Measurements from ENCODE around the gene KAT2B. TPM values are rescaled to one million over a fixed set of nuclear protein-coding genes. Genes with fewer than 3 reads are reported as not detected.

KAT2B gene
- total RNA-seq, 2 experiments from 2014 or later: 98.2 to 120 TPM

DNA sequence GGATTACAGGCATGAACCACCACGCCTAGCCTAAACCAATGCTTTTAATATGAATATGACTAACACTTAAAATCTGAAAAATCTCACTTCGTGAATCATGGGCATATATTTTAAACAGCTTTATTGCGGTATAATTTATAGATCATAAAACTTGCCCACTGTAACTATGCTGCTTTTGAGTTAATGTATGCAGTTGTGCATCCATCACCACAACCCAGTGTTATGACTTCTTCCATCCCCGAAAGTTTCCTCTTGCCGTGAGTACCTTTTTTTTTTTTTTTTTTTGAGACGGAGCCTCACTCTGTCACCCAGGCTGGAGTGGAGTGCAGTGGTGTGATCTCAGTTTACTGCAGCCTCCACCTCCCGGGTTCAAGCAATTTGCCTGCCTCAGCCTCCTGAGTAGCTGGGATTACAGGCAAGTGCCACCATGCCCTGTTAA lies 7.1 kb downstream of the KAT2B start:
- CTCF ChIA-PET: no interaction called here
- peaks cover 74% of the 10 kb centered on the region for H3K4me1 Mint-ChIP-seq
- DNase-seq (no peak), ATAC-seq (no peak)
- H3K36me3 Mint-ChIP-seq: peaks cover 46% of the 10 kb centered on the region
- H3K27me3 Mint-ChIP-seq: no peaks in the 10 kb centered on the region
- H3K4me3 Mint-ChIP-seq: peak overlapping the region; percentile 17
- H3K27ac Mint-ChIP-seq: peak overlapping the region; percentile 11
- no peaks in the 10 kb centered on the region for H3K9me3 Mint-ChIP-seq (ENCODE audit: low read depth)

GRCh38 chr3:20047976-20048883 lies 8.0 kb downstream of the KAT2B start:
- H3K4me3 Mint-ChIP-seq: no peak overlapping the region

DNA sequence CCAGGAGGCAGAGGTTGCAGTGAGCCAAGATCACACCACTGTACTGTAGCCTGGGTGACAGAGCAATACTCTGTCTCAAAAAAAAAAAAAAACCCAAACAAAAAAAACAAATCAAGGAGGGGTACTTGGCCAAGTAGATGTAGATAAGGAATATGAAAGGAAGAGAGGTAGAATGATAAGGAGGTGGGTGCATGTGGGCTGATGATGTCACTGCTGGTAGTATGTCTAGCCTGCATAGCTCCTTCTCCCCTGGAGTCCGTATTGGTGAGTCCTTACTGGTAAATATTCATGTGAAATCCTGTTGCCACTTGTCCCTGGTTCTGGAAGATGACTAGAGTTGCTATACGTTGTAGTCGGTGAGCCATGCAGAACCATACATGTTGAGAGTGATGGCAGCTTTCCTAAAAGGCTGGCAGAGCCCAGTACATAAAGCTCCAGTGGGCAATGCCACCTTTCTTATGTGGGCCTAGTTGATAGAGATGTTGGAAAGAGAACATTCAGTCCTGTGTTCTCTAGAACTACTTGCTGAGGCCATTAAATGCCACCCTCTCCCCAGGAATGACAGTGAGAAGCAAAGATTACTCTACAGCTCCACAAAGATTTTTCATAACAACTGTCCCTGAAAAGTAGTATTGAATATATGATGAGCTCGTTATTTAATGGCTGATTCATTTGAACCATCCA lies 11.0 kb downstream of the KAT2B start:
- CTCF ChIA-PET: interaction anchor here (0.9 to 3.6 kb wide), 4 partner anchors 8 to 56 kb away, joined by 3 to 15 read pairs (median 4); partner anchors contain the start of gene KAT2B
- H3K4me1 Mint-ChIP-seq: peaks cover 55% of the 10 kb centered on the region
- H3K4me3 Mint-ChIP-seq: no peak overlapping the region
- DNase-seq (no peak), ATAC-seq (no peak)
- H3K27me3 Mint-ChIP-seq: no peaks in the 10 kb centered on the region
- H3K27ac Mint-ChIP-seq: no peak overlapping the region
- no peaks in the 10 kb centered on the region for H3K9me3 Mint-ChIP-seq (ENCODE audit: low read depth)
- peaks cover 34% of the 10 kb centered on the region for H3K36me3 Mint-ChIP-seq

More at GRCh38 chr3:20047976-20048883, 8.0 kb downstream of the KAT2B start:
- Mint-ChIP-seq H3K9me3 (ENCODE audit: low read depth) (no peaks in the 10 kb centered on the region), H3K27me3 (no peaks in the 10 kb centered on the region), H3K27ac (no peak overlapping the region), H3K4me1 (peaks cover 73% of the 10 kb centered on the region), H3K36me3 (peaks cover 43% of the 10 kb centered on the region)
- no peak for ATAC-seq
- DNase-seq: no peak
- CTCF ChIA-PET: no interaction called here

GRCh38 chr3:20052851-20053250 lies 12.6 kb downstream of the KAT2B start:
- no peak for ATAC-seq
- Mint-ChIP-seq H3K27ac (no peak overlapping the region), H3K4me3 (no peak overlapping the region), H3K9me3 (ENCODE audit: low read depth) (no peaks in the 10 kb centered on the region), H3K27me3 (no peaks in the 10 kb centered on the region), H3K4me1 (peaks cover 42% of the 10 kb centered on the region), H3K36me3 (peaks cover 27% of the 10 kb centered on the region)
- CTCF ChIA-PET: interaction anchor here (1.6 to 3.6 kb wide), 2 partner anchors 9 to 12 kb away, joined by 4 to 15 read pairs; partner anchors contain the start of gene KAT2B
- no peak for DNase-seq

GRCh38 chr3:20054549-20054987 lies 14.3 kb downstream of the KAT2B start:
- H3K36me3 Mint-ChIP-seq: peaks cover 22% of the 10 kb centered on the region
- no peaks in the 10 kb centered on the region for H3K9me3 Mint-ChIP-seq (ENCODE audit: low read depth)
- DNase-seq: peak; percentile 92
- H3K4me1 Mint-ChIP-seq: peaks cover 33% of the 10 kb centered on the region
- H3K27me3 Mint-ChIP-seq: no peaks in the 10 kb centered on the region
- no peak overlapping the region for H3K27ac Mint-ChIP-seq
- peak; percentile 89 for ATAC-seq
- CTCF ChIA-PET: interaction anchor here (0.5 to 1.8 kb wide), 4 partner anchors 11 to 130 kb away, joined by 3 to 5 read pairs (median 4); partner anchors contain the start of gene KAT2B
- H3K4me3 Mint-ChIP-seq: no peak overlapping the region

- ATAC-seq (no peak), DNase-seq (peak; percentile 62)
- Mint-ChIP-seq H3K9me3 (ENCODE audit: low read depth) (no peaks in the 10 kb centered on the region), H3K4me1 (peaks cover 35% of the 10 kb centered on the region), H3K4me3 (no peak overlapping the region), H3K36me3 (peaks cover 26% of the 10 kb centered on the region), H3K27ac (no peak overlapping the region), H3K27me3 (no peaks in the 10 kb centered on the region)
- CTCF ChIA-PET: interaction anchor here (0.9 to 1.8 kb wide), 5 partner anchors 12 to 50 kb away, joined by 3 to 5 read pairs (median 4); partner anchors contain the start of gene KAT2B
Observed at GRCh38 chr3:20055020-20055775, 15.0 kb downstream of the KAT2B start.

DNA sequence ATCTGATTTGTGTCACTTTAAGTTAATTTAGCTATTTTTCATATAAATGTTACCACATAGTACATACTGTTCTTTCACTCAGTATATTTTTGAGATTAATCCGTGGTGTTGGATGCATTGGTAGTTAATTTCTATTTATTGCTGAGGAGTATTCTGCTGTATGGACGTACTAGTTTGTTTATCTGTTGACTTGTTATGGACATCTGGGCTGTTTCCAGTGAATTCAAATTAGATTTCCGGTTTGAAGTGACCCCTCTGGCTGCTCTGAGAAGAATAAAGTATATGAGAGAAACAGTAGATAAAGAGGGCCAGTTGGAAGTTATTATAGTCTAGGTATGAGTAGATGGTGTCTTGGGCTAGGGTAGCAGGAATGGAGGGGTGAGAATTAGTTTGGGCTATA lies 15.6 kb downstream of the KAT2B start:
- Mint-ChIP-seq H3K9me3 (ENCODE audit: low read depth) (no peaks in the 10 kb centered on the region), H3K27me3 (no peaks in the 10 kb centered on the region), H3K27ac (no peak overlapping the region), H3K36me3 (peaks cover 25% of the 10 kb centered on the region), H3K4me3 (no peak overlapping the region), H3K4me1 (peaks cover 38% of the 10 kb centered on the region)
- DNase-seq (no peak), ATAC-seq (no peak)
- CTCF ChIA-PET: interaction anchor here (1.3 to 1.6 kb wide), 2 partner anchors 14 to 49 kb away, joined by 4 read pairs; no protein-coding TSS in a partner anchor

- peaks cover 36% of the 10 kb centered on the region for H3K4me1 Mint-ChIP-seq
- H3K4me3 Mint-ChIP-seq: no peak overlapping the region
- H3K27ac Mint-ChIP-seq: no peak overlapping the region
- DNase-seq (peak; percentile 61), ATAC-seq (peak; percentile 48)
- H3K36me3 Mint-ChIP-seq: peaks cover 26% of the 10 kb centered on the region
- CTCF ChIA-PET: interaction anchor here (0.5 to 1.8 kb wide), 4 partner anchors 13 to 28 kb away, joined by 3 to 4 read pairs (median 4); no protein-coding TSS in a partner anchor
- no peaks in the 10 kb centered on the region for H3K9me3 Mint-ChIP-seq (ENCODE audit: low read depth)
- no peaks in the 10 kb centered on the region for H3K27me3 Mint-ChIP-seq
Observed at GRCh38 chr3:20056725-20057611, 16.7 kb downstream of the KAT2B start.

GRCh38 chr3:20057612-20058180 lies 17.4 kb downstream of the KAT2B start:
- H3K27me3 Mint-ChIP-seq: no peaks in the 10 kb centered on the region
- no peak overlapping the region for H3K4me3 Mint-ChIP-seq
- ATAC-seq (no peak), DNase-seq (no peak)
- no peaks in the 10 kb centered on the region for H3K9me3 Mint-ChIP-seq (ENCODE audit: low read depth)
- no peak overlapping the region for H3K27ac Mint-ChIP-seq
- H3K4me1 Mint-ChIP-seq: peaks cover 35% of the 10 kb centered on the region
- CTCF ChIA-PET: interaction anchor here (0.5 to 1.8 kb wide), 3 partner anchors 14 to 27 kb away, joined by 3 to 4 read pairs (median 4); no protein-coding TSS in a partner anchor
- H3K36me3 Mint-ChIP-seq: peaks cover 23% of the 10 kb centered on the region

DNA sequence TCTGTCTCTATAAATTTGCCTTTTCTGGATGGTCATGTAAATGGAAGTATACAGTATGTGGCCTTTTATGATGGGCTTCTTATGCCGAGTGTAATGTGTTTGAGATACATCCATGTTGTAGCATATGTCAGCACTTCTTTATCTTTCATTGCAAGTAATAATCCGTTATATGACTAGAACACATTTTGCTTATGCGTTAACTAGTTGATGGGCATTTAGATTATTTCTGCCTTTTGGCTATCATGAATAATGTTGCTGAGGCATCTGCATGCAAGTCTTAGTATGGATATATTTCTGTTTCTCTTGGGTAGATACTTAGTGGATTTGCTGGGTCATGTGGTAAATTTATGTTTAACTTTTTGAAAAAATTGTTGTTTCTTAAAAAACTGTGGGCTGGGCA lies 19.7 kb downstream of the KAT2B start:
- peaks cover 43% of the 10 kb centered on the region for H3K4me1 Mint-ChIP-seq
- ATAC-seq (no peak), DNase-seq (no peak)
- H3K27me3 Mint-ChIP-seq: no peaks in the 10 kb centered on the region
- CTCF ChIA-PET: interaction anchor here (0.6 kb wide), 1 partner anchor 120 kb away, joined by 3 read pairs; no protein-coding TSS in a partner anchor
- H3K27ac Mint-ChIP-seq: peak overlapping the region; percentile 42
- H3K9me3 Mint-ChIP-seq (ENCODE audit: low read depth): no peaks in the 10 kb centered on the region
- no peak overlapping the region for H3K4me3 Mint-ChIP-seq
- H3K36me3 Mint-ChIP-seq: peaks cover 22% of the 10 kb centered on the region

DNA sequence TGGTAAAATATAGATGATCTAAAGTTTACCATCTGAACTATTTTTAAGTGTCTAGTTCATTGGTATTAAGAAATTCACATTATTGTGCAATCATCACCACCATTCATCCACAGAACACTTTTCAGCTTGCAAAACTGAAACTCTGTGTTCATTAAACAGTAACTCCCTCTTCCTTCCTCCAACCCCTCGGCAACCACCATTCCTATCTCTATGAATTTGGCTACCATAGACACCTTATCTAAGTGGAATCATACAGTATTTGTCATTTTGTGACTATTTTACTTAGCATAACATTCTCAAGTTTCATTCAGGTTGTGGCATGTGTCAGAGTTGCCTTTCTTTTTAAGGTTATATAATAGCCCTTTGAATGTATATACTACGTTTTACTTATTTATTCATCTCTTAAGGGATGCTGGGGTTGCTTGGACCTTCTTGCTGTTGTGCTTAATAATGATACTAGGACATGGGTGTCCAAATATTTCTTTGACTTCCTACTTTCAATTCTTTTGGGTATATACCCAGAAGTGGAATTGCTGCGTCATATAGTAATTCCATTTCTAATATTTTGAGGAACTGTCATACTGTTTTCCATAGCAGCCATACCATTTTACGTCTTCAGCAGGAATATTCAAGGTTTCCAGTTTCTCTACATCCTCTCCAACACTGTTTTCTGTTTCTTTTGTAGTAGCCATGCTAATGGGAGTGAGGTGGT lies 20.9 kb downstream of the KAT2B start:
- H3K4me3 Mint-ChIP-seq: peak overlapping the region; percentile 63
- CTCF ChIA-PET: no interaction called here
- no peaks in the 10 kb centered on the region for H3K27me3 Mint-ChIP-seq
- H3K9me3 Mint-ChIP-seq (ENCODE audit: low read depth): no peaks in the 10 kb centered on the region
- DNase-seq (peak; percentile 54), ATAC-seq (peak; percentile 60)
- peaks cover 50% of the 10 kb centered on the region for H3K4me1 Mint-ChIP-seq
- peak overlapping the region; percentile 77 for H3K27ac Mint-ChIP-seq
- peaks cover 24% of the 10 kb centered on the region for H3K36me3 Mint-ChIP-seq

All from activated CD8-positive, alpha-beta memory T cell treated with anti-CD3 and anti-CD28 coated beads, Interleukin-2, amount 10 ng/mL, durations not matched to agents 7 days and 5 days (primary cell).